Transverse colon (tissue), 4 donors: ENCODE data around the gene CSTB. TPM values are rescaled to one million over a fixed set of nuclear protein-coding genes. Genes with fewer than 3 reads are reported as not detected.

ENCODE experiments used
- DNase-seq: peaks from one replicate; pipeline ENCODE4 v3.0.0-alpha.2; 2019
- H3K27ac ChIP-seq, 4 donors: fragments of 200-600 bp; sonication (generic); 2 replicates each; pipeline ENCODE4 v1.5.1; 2016 to 2018; ENCODE audit warnings: inconsistent platforms in 4 of 4
- H3K27me3 ChIP-seq: fragments of 200-600 bp; sonication (generic); 2 replicates; pipeline ENCODE4 v1.5.1; 2017; ENCODE audit warnings: inconsistent platforms
- H3K36me3 ChIP-seq, 4 donors: fragments of 200-600 bp; sonication (generic); 2 replicates each; pipeline ENCODE4 v1.5.1; 2017 to 2019; ENCODE audit warnings: inconsistent platforms in 4 of 4
- H3K4me1 ChIP-seq, 4 donors: fragments of 200-600 bp; sonication (generic); 2 replicates each; pipeline ENCODE4 v1.5.1; 2017 to 2020; ENCODE audit warnings: inconsistent platforms in 4 of 4
- H3K4me3 ChIP-seq, 4 donors: fragments of 200-600 bp; sonication (generic); 1 replicate in 1 of 4; 2 replicates in 3 of 4; pipeline versions ENCODE4 v1.5.1 to v1.6.1; 2017 to 2019; ENCODE audit warnings: inconsistent platforms in 4 of 4
- H3K9me3 ChIP-seq, 2 donors: fragments of 200-600 bp; sonication (generic); 2 replicates each; pipeline ENCODE4 v1.5.1; 2017 to 2019; ENCODE audit warnings: inconsistent platforms in 2 of 2
- EP300 ChIP-seq: sonication (generic); formaldehyde crosslinking; IDR thresholded peaks from one replicate; pipeline ENCODE4 v1.6.1; 2017; ENCODE audit warnings: antibody characterized with exemption, low read depth
- POLR2A ChIP-seq: fragments of 450-650 bp; IDR thresholded peaks from one replicate; pipeline ENCODE4 v1.6.1; 2016; ENCODE audit warnings: antibody characterized with exemption, mild to moderate bottlenecking, moderate library complexity
- POLR2AphosphoS5 ChIP-seq, 3 donors: sonication (generic); formaldehyde crosslinking; IDR thresholded peaks; one replicate each; pipeline ENCODE4 v1.6.1; 2016; ENCODE audit warnings: antibody characterized with exemption in 3 of 3
- WGBS, 2 donors: methylation state at CpG; one replicate each; pipeline ENCODE4 v1.1.5; 2018; ENCODE audit warnings: low coverage in 1 of 2; 5-methylcytosine and 5-hydroxymethylcytosine counted together
- in situ Hi-C, 4 donors: fragments of 200-750 bp; cut with MboI; loops; one replicate each; pipeline versions ENCODE4 v1.15.0 to v1.15.1; 2017; ENCODE audit warnings: low sequenced_read_pairs in 3 of 4, low pct_ligation_motif_present in 1 of 4, low pct_unique_long_range_greater_than_20kb in 1 of 4
- intact Hi-C: fragments of 100-400 bp; cut with DNase I; formaldehyde crosslinking; loops from one replicate; pipeline ENCODE4 v1.15.1; 2023; ENCODE audit warnings: low total_unique reads
- total RNA-seq, 4 donors: library from RNA; depleted of rRNA; stranded (reverse); fragments of >200 nt; gene quantifications; one replicate each; pipeline ENCODE4 v1.1.0, GENCODE V29; 2016
- TF ChIP-seq, protein P1 (sequence below), 5 experiments: fragments of 200-600 bp in 3 of 5; fragments of 450-650 bp in 2 of 5; sonication (generic) in 3 of 5; IDR thresholded peaks; 1 replicate in 2 of 5; 2 replicates in 3 of 5; pipeline ENCODE4 v1.5.1; 2016 to 2017; ENCODE audit warnings: antibody characterized with exemption in 5 of 5, inconsistent platforms in 3 of 5, mild to moderate bottlenecking in 2 of 5, moderate library complexity in 1 of 5

Gene CSTB
- total RNA-seq, 4 donors from 2014 or later = 16.1 to 61.7 (median 19.6) TPM

DNA sequence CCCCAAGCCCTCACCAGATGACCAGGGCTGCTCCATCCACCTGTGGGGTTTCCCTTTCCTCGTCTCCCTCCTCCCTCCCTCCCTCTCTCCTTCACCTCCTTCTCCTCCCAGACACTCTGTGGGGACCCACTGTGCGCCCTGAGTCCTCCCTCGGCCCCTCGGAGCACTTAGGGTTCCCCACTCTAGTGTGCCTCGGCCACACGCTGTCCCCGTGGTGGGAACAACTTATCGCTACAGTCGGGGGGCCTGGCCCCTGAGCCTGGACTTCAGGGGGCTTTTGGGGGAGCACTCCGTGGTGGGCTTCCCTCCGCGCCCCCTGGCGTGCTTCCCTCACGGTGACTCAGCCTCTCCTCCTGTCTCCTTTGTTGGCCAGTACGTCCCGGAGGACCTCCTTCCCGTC, 27.5 kb downstream of the CSTB start:
- no peak for TF ChIP-seq POLR2AphosphoS5 (IDR thresholded peaks at IDR 0.05)
- TF ChIP-seq EP300 = no peak
- TF ChIP-seq, protein P1, sequence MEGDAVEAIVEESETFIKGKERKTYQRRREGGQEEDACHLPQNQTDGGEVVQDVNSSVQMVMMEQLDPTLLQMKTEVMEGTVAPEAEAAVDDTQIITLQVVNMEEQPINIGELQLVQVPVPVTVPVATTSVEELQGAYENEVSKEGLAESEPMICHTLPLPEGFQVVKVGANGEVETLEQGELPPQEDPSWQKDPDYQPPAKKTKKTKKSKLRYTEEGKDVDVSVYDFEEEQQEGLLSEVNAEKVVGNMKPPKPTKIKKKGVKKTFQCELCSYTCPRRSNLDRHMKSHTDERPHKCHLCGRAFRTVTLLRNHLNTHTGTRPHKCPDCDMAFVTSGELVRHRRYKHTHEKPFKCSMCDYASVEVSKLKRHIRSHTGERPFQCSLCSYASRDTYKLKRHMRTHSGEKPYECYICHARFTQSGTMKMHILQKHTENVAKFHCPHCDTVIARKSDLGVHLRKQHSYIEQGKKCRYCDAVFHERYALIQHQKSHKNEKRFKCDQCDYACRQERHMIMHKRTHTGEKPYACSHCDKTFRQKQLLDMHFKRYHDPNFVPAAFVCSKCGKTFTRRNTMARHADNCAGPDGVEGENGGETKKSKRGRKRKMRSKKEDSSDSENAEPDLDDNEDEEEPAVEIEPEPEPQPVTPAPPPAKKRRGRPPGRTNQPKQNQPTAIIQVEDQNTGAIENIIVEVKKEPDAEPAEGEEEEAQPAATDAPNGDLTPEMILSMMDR (IDR thresholded peaks at IDR 0.05) = no peak
- no peak for TF ChIP-seq POLR2A
- DNase-seq = no peak
- Histone ChIP-seq H3K27me3 (no peaks in the 10 kb centered on the region), H3K4me1 (no peaks in the 10 kb centered on the region), H3K9me3 (no peaks in the 10 kb centered on the region), H3K4me3 (no peak overlapping the region), H3K36me3 (peaks cover 0 to 31% (median 6%) of the 10 kb centered on the region in 4 donors), H3K27ac (no peak overlapping the region)
- intact Hi-C loops = no loop called here
- in situ Hi-C loops = no loop called here
- WGBS, 2 donors = 94 to 100% methylated on average over 7 to 17 of the region's 17 CpGs

DNA sequence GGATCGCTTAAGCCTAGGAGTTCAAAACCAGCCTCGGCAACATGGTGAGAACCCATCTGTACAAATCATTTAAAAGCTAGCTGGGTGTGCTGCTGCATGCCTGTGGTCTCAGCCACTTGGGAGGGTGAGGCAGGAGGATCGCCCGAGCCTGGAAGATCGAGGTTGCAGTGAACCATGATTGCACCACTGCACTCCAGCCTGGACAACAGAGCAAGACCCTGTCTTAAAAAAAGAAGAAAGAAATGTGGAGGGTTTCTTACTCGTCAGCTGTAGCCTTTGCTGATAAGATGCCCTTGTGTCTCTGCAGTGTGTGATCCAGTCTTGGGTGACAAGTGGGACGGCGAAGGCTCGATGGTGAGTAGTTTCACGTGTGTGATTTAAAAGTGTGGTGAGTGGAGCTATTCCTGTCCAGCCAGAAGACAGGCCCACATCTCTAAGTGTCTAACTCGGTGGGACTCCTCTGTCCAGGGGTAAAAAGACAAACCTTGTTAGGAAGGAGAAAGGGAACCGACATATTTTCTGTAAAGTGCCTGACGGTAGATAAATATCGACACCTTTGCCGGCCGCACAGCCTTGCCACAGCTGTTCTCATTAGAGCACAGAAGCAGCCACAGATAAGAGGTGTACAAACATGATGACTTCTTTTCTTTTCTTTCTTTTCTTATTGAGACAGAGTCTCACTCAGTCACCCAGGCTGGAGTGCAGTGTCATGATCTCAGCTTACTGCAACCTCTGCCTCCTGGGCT, 30.2 kb downstream of the CSTB start:
- DNase-seq = no peak
- H3K9me3 ChIP-seq = no peaks in the 10 kb centered on the region
- in situ Hi-C loops = no loop called here
- H3K27me3 ChIP-seq = no peaks in the 10 kb centered on the region
- no peak overlapping the region for H3K27ac ChIP-seq
- H3K4me1 ChIP-seq = no peaks in the 10 kb centered on the region
- peaks cover 0 to 29% (median 5%) of the 10 kb centered on the region in 4 donors for H3K36me3 ChIP-seq
- TF ChIP-seq, protein P1 (IDR thresholded peaks at IDR 0.05) = no peak
- TF ChIP-seq POLR2AphosphoS5 (IDR thresholded peaks at IDR 0.05) = no peak
- TF ChIP-seq EP300 = no peak
- TF ChIP-seq POLR2A = no peak
- WGBS, 2 donors = 88 to 93% methylated on average over 15 to 16 of the region's 16 CpGs
- H3K4me3 ChIP-seq = no peak overlapping the region
- intact Hi-C loops = no loop called here

DNA sequence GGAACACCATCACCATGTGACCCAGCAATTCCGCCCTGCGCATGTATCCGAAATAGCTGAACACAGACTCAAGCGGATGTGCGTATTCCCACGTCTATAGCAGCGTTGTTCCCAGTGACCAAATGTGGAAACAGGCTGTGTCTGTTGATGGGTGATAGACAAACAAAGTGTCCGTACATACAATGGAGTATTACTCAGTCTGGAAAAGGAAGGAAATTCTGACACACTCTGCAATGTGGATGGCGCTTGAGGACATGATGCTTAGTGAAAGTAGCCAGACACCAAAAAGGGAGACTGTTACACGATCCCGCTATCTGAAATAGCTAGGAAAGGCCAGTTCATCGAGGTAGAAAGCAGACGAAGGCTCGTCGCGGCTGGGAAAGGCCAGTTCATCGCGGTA, 31.4 kb downstream of the CSTB start:
- in situ Hi-C loops (no loop called here), intact Hi-C loops (no loop called here)
- no peaks in the 10 kb centered on the region for H3K27me3 ChIP-seq
- TF ChIP-seq POLR2AphosphoS5 (IDR thresholded peaks at IDR 0.05) (no peak), POLR2A (no peak), EP300 (no peak)
- TF ChIP-seq, protein P1 (IDR thresholded peaks at IDR 0.05) = no peak
- no peak overlapping the region for H3K27ac ChIP-seq
- H3K36me3 ChIP-seq = peaks cover 0 to 25% (median 5%) of the 10 kb centered on the region in 4 donors
- WGBS, 2 donors = 87 to 96% methylated on average over 3 to 18 of the region's 18 CpGs
- no peaks in the 10 kb centered on the region for H3K9me3 ChIP-seq
- no peaks in the 10 kb centered on the region for H3K4me1 ChIP-seq
- H3K4me3 ChIP-seq = no peak overlapping the region
- no peak for DNase-seq

DNA sequence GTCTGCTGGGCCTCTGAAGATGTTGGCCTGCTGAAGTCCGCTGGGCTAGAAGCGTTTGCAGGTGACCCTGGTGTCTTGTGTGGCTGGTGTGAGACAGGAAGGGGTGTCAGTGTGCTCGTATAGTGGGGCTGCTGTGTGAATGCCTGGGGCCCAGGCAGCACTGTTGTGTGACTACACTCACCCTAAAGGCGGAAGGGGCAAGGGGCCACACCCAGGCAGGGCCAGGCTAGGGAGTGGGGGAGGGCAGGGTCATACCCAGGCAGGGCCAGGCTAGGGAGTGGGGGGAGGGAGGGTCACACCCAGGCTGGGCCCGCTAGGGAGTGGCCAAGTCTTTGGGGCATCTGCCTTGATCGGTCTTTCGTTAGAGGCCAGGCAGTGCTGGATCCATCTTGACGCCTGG, 32.2 kb downstream of the CSTB start:
- Histone ChIP-seq H3K36me3 (peaks cover 0 to 21% (median 4%) of the 10 kb centered on the region in 4 donors), H3K27me3 (no peaks in the 10 kb centered on the region), H3K4me3 (no peak overlapping the region), H3K9me3 (no peaks in the 10 kb centered on the region), H3K27ac (no peak overlapping the region), H3K4me1 (no peaks in the 10 kb centered on the region)
- in situ Hi-C loops (no loop called here), intact Hi-C loops (no loop called here)
- no peak for DNase-seq
- TF ChIP-seq POLR2A = no peak
- no peak for TF ChIP-seq POLR2AphosphoS5 (IDR thresholded peaks at IDR 0.05)
- no peak for TF ChIP-seq EP300
- TF ChIP-seq, protein P1 (IDR thresholded peaks at IDR 0.05) = no peak
- WGBS, 2 donors = 96% methylated on average over 8 of the region's 8 CpGs; no CpG with 5 or more reads in 1 of the 2 donors
